AG04450 (cell line): Measurements from ENCODE around the gene CD177. TPM values are rescaled to one million over a fixed set of nuclear protein-coding genes. Genes with fewer than 3 reads are reported as not detected.
"Not testable (repeated sequence)": the region's sequence is repeated elsewhere in the genome, so short reads cannot be mapped to it uniquely, and the experiment has no call there.

ENCODE experiments used
- CTCF ChIA-PET: fragments of 300-600, 350-600 bp; formaldehyde crosslinking; extraction: SDS; loops from one replicate; lab custom pipeline; 2022; ENCODE audit warnings: antibody characterized with exemption, inconsistent platforms; lab: Charles Lee
- POLR2A ChIA-PET: fragments of 350-600 bp; formaldehyde crosslinking; extraction: SDS; loops from one replicate; lab custom pipeline; 2021; ENCODE audit warnings: antibody characterized with exemption, inconsistent platforms; lab: Yijun Ruan, JAX
- DNase-seq: peaks from one replicate; pipeline ENCODE4 v3.0.0-alpha.2; 2011; ENCODE audit warnings: low read depth, low spot score
- H3K27ac ChIP-seq: one replicate; pipeline ENCODE4 v1.5.1; 2012; ENCODE audit warnings: low read depth, low read length, control low read depth
- H3K27me3 ChIP-seq: one replicate; pipeline ENCODE4 v1.6.0; 2012; ENCODE audit warnings: low read length; ENCODE audit not compliant: control insufficient read depth, insufficient read depth
- H3K4me3 ChIP-seq: 2 replicates; pipeline ENCODE4 v1.5.1; 2011; ENCODE audit warnings: mild to moderate bottlenecking, low read depth, low read length, control low read depth
- H3K9me3 ChIP-seq: 2 replicates; pipeline ENCODE4 v1.5.1; 2012; ENCODE audit warnings: low read length; ENCODE audit not compliant: control insufficient read depth, insufficient read depth
- polyA plus RNA-seq: library from polyadenylated mRNA; depleted of rRNA; stranded (reverse); fragments of >200 nt; gene quantifications from 2 replicates; pipeline ENCODE4 v1.2.3, GENCODE V29; 2011
- TF ChIP-seq, protein P1 (sequence below): IDR thresholded peaks from 2 replicates; pipeline ENCODE4 v1.5.1; 2011; ENCODE audit warnings: low read depth, low read length, control low read depth, inconsistent platforms

The CD177 gene
- polyA plus RNA-seq, 1 experiment = 0.19 TPM

DNA sequence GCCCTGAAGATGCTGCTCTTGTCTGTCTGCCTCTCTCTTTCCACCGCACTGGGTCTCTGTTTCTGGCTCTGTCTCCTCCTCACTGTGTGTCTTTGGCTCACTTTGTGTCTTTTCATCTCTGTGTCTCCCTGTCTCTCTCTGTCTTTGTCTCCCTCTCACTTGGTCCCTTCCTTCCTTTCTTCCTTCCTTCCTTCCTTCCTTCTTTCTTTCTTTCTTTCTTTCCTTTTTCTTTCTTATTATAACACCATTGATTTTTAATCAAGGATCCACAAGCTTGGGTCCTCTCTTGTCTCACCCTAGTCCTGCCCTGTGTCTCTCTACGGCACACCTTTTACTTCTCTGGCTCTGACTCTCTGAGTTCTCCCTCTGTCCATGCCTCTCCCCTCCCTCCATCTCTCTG, 14.3 kb downstream of the CD177 start:
- ChIA-PET CTCF (no interaction called here), POLR2A (no interaction called here)
- Histone ChIP-seq H3K4me3 (no peak overlapping the region), H3K27me3 (peaks cover 21% of the 10 kb centered on the region), H3K9me3 (no peaks in the 10 kb centered on the region), H3K27ac (no peak overlapping the region)
- no peak for DNase-seq
- TF ChIP-seq, protein P1, sequence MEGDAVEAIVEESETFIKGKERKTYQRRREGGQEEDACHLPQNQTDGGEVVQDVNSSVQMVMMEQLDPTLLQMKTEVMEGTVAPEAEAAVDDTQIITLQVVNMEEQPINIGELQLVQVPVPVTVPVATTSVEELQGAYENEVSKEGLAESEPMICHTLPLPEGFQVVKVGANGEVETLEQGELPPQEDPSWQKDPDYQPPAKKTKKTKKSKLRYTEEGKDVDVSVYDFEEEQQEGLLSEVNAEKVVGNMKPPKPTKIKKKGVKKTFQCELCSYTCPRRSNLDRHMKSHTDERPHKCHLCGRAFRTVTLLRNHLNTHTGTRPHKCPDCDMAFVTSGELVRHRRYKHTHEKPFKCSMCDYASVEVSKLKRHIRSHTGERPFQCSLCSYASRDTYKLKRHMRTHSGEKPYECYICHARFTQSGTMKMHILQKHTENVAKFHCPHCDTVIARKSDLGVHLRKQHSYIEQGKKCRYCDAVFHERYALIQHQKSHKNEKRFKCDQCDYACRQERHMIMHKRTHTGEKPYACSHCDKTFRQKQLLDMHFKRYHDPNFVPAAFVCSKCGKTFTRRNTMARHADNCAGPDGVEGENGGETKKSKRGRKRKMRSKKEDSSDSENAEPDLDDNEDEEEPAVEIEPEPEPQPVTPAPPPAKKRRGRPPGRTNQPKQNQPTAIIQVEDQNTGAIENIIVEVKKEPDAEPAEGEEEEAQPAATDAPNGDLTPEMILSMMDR = no peak

DNA sequence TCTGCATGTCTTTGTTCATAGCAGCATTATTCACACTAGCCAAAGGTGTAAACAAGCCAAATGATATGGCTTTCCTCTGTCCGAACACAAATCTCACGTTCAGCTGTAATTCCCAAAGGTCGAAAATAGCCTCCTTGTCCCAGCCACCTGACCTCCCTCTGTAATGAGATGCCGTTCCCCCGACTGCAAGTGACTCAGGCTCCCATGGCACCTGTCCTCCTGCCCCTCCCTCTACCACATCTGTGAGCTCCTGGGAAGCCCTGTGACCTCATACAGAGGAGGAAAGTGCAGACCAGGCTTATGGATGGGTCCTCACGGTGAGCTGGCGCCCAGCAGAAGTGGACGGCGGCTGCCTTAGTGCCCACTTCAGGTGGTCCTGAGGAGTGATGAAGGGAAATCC, 15.4 kb downstream of the CD177 start:
- POLR2A ChIA-PET, H3K27ac ChIP-seq, CTCF ChIA-PET: not testable (repeated sequence)

DNA sequence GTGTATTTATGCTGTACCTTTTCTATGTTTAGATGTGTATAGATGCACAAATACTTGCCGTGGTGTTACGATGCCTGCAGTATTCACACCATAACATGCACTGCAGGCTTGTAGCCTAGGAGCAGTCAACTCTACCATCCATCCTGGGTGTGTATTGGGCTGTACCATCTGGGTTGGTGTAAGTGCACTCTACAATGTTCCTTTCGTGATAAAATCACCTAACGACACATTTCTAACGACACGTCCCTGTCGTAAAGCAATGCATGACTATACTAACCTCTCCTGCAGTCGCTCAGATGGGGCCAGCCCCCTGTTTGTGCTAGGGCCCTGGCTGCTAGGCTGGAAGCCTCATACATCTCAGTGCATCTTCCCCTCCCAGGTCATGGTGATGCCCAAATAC, 18.4 kb downstream of the CD177 start:
- DNase-seq = no peak
- ChIA-PET POLR2A (no interaction called here), CTCF (no interaction called here)
- Histone ChIP-seq H3K27ac (no peak overlapping the region), H3K4me3 (no peak overlapping the region), H3K27me3 (peaks cover 15% of the 10 kb centered on the region), H3K9me3 (no peaks in the 10 kb centered on the region)
- TF ChIP-seq, protein P1 = no peak

More for the DNA sequence above, 15.4 kb downstream of the CD177 start:
- H3K27me3 ChIP-seq = peaks cover 16% of the 10 kb centered on the region
- not testable (repeated sequence) for H3K4me3 ChIP-seq, H3K9me3 ChIP-seq, DNase-seq

DNA sequence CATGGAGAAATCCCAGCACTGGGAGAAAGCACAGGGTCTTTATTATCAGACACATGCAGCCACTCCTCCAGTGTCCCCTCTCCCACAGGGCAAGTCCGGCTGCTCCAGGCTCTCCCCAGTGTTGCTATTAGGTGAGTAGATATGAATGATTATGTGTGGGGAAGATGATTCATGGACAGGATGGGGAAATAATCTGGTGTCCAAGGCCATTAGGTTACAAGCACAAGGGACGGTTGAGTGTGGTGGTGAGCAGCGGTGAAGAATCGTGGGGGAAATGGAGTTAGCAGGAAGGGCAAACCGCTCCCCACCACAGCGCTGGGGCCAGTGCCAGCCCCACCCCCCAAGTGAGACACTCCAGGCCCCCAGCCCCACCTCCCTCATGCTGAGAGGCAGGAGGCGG, 19.0 kb downstream of the CD177 start:
- Histone ChIP-seq H3K4me3 (no peak overlapping the region), H3K9me3 (no peaks in the 10 kb centered on the region), H3K27ac (no peak overlapping the region), H3K27me3 (peaks cover 15% of the 10 kb centered on the region)
- TF ChIP-seq, protein P1 = no peak
- DNase-seq = no peak
- ChIA-PET CTCF (no interaction called here), POLR2A (no interaction called here)

DNA sequence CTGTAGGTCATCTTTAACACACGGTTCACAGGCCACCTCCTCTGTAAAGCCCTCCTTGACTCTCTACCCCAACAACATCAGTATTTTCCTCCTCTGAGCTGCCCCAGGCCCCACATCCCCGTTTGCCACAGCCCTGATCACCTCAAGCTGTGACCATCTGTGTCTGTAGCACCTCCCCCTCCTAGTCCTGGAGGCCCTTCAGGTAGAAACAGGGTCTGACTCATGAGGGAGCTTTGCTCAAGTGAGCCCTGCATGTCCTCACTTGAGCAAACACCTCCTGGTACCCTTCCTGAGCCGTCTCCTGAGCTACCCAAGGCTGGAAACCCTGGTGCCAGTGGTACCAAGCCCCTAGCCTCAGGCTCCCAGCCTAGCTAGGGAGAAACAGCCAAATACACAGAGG, 24.1 kb downstream of the CD177 start:
- POLR2A ChIA-PET, H3K9me3 ChIP-seq, H3K4me3 ChIP-seq, CTCF ChIA-PET, H3K27ac ChIP-seq, DNase-seq: not testable (repeated sequence)
- peaks cover 18% of the 10 kb centered on the region for H3K27me3 ChIP-seq

DNA sequence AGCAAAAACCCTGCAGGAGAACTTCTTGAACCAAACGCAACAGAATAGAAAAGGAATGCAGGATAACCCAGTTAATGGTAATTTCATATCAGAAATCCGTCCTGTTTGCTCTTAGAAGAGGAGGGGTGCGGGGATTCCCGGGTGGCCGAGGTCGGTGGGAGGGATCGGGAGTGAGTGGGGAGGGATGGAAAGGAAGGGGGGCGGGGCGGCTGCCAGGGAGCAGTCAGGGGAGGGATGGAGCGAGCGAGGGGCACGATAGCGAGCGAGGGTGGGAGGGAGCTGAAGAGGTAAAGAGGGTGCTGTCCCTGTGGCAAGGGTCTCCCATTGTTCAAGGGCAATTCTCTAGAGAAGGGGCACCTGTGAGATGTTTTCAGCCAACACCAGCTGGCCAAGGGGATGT, 26.5 kb downstream of the CD177 start:
- CTCF ChIA-PET = no interaction called here
- H3K27ac ChIP-seq = no peak overlapping the region
- no peaks in the 10 kb centered on the region for H3K9me3 ChIP-seq

More for the DNA sequence above, 26.5 kb downstream of the CD177 start:
- Histone ChIP-seq H3K4me3 (no peak overlapping the region), H3K27me3 (peaks cover 18% of the 10 kb centered on the region)
- no peak for DNase-seq
- TF ChIP-seq, protein P1 = no peak
- POLR2A ChIA-PET = no interaction called here
